ENCODE data around the gene TMEM254.
"Not testable (repeated sequence)": the region's sequence is repeated elsewhere in the genome, so short reads cannot be mapped to it uniquely, and the experiment has no call there.

DNA sequence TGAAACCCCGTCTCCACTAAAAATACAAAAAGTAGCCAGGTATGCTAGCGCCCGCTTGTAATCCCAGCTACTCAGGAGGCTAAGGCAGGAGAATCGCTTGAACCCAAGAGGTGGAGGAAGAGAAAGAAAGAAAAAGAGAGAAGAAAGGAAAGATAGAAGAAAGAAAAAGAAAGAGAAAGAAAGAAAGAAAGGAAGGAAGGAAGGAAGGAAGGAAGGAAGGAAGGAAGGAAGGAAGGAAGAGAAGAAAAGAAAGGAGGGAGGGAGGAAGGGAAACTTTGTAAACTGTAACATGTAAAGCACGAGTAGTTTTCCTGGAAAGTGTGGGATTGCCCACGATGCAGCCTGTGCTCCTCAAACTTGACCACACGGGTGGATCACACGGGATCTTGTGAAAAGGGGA is 20.8 kb downstream of the TMEM254 start:
- TF ChIP-seq YY1 (tag by site-specific recombination; IDR thresholded peaks at IDR 0.05), result not testable (repeated sequence)
- TF ChIP-seq, protein P1, sequence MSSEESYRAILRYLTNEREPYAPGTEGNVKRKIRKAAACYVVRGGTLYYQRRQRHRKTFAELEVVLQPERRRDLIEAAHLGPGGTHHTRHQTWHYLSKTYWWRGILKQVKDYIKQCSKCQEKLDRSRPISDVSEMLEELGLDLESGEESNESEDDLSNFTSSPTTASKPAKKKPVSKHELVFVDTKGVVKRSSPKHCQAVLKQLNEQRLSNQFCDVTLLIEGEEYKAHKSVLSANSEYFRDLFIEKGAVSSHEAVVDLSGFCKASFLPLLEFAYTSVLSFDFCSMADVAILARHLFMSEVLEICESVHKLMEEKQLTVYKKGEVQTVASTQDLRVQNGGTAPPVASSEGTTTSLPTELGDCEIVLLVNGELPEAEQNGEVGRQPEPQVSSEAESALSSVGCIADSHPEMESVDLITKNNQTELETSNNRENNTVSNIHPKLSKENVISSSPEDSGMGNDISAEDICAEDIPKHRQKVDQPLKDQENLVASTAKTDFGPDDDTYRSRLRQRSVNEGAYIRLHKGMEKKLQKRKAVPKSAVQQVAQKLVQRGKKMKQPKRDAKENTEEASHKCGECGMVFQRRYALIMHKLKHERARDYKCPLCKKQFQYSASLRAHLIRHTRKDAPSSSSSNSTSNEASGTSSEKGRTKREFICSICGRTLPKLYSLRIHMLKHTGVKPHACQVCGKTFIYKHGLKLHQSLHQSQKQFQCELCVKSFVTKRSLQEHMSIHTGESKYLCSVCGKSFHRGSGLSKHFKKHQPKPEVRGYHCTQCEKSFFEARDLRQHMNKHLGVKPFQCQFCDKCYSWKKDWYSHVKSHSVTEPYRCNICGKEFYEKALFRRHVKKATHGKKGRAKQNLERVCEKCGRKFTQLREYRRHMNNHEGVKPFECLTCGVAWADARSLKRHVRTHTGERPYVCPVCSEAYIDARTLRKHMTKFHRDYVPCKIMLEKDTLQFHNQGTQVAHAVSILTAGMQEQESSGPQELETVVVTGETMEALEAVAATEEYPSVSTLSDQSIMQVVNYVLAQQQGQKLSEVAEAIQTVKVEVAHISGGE (tag by site-specific recombination; conservative IDR thresholded peaks at IDR 0.05; ENCODE audit: low read depth), result not testable (repeated sequence)
- TF ChIP-seq, protein P2, sequence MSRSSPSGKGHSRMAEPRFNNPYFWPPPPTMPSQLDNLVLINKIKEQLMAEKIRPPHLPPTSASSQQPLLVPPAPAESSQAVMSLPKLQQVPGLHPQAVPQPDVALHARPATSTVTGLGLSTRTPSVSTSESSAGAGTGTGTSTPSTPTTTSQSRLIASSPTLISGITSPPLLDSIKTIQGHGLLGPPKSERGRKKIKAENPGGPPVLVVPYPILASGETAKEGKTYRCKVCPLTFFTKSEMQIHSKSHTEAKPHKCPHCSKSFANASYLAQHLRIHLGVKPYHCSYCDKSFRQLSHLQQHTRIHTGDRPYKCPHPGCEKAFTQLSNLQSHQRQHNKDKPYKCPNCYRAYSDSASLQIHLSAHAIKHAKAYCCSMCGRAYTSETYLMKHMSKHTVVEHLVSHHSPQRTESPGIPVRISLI (tag by site-specific recombination; IDR thresholded peaks at IDR 0.05), result not testable (repeated sequence)
- TF ChIP-seq, protein P3, sequence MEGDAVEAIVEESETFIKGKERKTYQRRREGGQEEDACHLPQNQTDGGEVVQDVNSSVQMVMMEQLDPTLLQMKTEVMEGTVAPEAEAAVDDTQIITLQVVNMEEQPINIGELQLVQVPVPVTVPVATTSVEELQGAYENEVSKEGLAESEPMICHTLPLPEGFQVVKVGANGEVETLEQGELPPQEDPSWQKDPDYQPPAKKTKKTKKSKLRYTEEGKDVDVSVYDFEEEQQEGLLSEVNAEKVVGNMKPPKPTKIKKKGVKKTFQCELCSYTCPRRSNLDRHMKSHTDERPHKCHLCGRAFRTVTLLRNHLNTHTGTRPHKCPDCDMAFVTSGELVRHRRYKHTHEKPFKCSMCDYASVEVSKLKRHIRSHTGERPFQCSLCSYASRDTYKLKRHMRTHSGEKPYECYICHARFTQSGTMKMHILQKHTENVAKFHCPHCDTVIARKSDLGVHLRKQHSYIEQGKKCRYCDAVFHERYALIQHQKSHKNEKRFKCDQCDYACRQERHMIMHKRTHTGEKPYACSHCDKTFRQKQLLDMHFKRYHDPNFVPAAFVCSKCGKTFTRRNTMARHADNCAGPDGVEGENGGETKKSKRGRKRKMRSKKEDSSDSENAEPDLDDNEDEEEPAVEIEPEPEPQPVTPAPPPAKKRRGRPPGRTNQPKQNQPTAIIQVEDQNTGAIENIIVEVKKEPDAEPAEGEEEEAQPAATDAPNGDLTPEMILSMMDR (tag by site-specific recombination; IDR thresholded peaks at IDR 0.05), result not testable (repeated sequence)

All from HEK293 (cell line).